Activated naive CD4-positive, alpha-beta T cell (primary cell): Measurements from ENCODE around the gene INO80.

ENCODE experiments used
- DNase-seq, 4 experiments: peaks; one replicate each; lab custom pipeline; 2025; lab: John Stamatoyannopoulos, UW

The INO80 gene

GRCh38 chr15:41047474-41047873, 68.6 kb downstream of the INO80 start:
- DNase-seq: no peak

GRCh38 chr15:41043276-41043951, 72.7 kb downstream of the INO80 start:
- DNase-seq: no peak

DNA sequence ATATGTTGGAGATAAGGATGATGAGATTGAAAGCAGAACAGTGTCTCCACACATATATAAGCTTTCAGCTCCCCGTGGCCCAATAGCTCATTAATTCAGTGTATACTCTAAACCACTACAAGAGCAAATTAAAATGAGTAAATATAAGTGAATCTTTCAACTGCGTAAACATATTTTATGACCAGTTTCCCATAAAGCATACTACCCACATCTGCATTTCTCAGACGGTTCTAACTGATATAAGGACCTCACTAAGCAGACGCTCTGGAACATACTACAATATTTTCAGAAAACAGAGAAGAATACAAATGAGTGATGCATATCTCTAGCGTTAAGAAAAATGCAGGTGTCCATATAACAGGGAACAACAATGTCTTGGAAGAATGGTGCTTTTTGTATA, 73.2 kb downstream of the INO80 start:
- DNase-seq: no peak

DNA sequence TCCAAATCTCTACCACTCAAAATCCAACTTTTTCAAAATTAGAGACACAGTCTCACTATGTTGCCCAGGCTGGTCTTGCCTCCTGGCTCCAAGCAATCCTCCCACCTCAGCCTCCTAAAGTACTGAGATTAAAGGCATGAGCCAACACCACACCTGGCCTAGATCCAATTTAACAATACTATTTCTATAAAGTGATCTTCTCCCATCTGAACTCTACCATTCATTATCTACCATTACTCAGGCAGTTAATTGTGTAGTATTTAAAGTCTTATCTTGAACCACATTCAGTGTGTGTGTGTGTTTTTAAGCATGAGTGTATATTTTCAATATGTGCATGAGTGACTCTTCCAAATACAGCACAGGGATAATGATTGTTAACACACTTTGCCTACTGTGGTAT, 77.0 kb downstream of the INO80 start:
- DNase-seq: no peak

DNA sequence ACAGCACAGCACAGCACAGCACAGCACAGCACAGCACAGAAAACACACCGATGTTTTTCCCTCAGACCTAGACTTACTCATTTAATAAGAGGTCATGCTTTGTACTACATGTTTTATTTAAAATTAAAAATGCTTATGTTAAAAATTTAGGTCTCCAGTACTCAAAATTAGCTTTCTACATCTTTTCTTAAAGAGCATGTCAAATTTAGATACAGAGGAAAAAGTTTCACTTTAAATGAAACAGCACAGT, 84.1 kb downstream of the INO80 start:
- no peak for DNase-seq

DNA sequence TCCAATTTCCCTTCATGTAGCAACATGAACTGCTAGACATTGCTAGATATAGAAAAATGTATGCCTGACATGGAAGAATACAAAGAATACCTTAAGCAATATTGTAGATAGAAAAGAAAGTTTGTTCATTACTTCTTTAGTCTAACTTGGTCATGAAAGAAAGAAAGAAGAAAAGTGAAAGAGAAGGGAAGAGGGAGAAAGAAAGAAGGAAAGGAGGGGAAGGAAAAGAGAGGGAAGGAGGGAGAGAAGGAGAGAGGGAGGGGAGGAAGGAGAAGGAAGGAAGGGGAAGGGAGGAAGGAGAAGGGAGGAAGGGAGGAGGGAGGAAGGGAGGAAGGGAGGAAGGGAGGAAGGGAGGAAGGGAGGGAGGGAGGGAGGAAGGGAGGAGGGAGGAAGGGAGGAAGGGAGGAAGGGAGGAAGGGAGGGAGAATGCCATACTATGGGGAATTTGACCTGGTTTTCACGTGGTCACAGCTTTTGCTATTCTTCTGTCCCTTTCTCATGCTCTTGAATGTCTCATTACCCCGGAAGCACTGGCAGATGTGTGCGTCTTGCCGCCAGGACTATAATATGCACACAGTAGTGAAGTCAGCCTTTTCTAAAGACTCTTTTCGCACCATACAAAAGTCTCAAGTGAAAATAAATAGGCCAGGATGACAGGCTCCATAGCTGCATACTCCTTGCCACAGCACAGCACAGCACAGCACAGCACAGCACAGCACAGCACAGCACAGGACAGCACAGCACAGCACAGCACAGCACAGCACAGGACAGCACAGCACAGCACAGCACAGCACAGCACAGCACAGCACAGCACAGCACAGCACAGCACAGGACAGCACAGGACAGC, 84.6 kb downstream of the INO80 start:
- no peak for DNase-seq

- DNase-seq: no peak
Observed at GRCh38 chr15:41028853-41029252, 87.2 kb downstream of the INO80 start.

DNA sequence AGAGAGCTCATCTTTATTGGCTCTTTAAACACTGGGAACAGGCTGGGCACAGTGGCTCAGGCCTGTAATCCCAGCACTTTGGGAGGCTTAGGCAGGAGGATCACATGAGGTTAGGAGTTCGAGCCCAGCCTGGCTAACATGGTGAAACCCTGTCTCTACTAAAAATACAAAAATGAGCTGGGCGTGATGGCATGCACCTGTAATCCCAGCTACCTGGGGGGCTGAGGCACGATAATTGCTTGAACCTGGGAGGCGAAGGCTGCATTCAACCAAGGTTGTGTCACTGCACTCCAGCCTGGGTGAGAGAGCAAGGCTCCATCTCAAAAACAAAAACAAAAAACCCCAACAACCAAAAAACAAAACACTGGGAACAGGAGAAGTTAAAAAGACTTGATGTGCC, 90.7 kb downstream of the INO80 start:
- no peak for DNase-seq

DNA sequence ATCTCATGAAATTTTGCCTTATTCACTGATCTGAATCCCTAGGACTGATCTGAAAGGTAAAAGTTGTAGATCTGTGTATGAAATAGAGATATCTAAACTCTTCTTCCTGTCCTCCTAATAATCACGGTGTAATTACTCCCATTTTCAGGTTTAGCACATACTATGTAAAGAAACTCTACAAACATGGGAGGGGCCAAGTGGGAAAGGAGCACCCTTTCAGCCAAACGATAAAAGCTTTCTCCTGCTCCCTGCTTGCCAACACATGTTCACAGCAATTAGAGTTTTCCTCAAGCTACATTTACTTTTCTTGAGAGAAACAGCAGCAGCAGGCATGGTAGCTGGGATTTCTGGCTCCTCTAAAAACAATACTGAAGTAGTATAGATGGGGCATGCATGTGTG, 91.2 kb downstream of the INO80 start:
- DNase-seq: no peak

GRCh38 chr15:41024131-41024530, 91.9 kb downstream of the INO80 start:
- DNase-seq: no peak

- DNase-seq: peak in 1 of 4 experiments; percentile 1
Observed at GRCh38 chr15:41022487-41023090, 93.5 kb downstream of the INO80 start.

- no peak for DNase-seq
Observed at GRCh38 chr15:41020829-41021228, 95.3 kb downstream of the INO80 start.

DNA sequence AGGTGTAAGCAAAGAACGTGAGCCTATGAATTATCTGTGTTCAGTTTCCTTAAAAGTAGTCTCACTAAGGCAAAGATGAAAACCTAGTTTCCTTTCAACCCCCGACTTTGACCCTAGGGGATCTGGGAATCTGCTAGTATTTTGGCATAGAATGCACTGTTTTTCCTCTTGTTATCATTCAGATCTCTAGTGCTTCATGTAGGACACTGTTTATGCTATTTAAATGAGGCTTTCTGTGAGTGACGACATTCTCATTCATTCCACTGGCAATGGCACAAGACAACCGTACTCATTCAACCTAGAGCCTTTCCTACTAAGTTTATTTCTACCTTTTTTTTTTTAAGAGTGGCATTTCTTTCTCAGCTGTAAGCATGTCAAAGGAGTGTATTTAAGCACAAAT, 95.8 kb downstream of the INO80 start:
- no peak for DNase-seq

DNA sequence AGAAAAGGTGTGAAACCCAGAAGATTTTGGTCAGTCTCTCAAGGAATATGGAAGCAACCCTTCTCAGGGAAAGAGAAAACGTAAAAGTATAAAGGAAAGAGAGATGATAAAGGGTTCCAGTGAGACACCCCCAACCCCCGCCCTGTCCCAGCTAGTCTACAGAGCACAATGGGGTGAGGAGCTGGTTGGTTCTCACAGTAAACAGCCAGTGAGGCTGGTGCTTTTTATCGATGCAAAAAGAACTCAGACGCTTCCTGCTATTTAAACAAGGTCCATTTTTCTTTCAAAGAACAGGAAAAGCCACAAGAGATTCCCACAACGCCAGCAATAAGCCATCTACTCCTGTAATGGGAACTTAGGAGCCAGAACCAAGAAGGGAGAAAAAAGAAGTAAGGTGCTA, 96.9 kb downstream of the INO80 start:
- DNase-seq: no peak

DNA sequence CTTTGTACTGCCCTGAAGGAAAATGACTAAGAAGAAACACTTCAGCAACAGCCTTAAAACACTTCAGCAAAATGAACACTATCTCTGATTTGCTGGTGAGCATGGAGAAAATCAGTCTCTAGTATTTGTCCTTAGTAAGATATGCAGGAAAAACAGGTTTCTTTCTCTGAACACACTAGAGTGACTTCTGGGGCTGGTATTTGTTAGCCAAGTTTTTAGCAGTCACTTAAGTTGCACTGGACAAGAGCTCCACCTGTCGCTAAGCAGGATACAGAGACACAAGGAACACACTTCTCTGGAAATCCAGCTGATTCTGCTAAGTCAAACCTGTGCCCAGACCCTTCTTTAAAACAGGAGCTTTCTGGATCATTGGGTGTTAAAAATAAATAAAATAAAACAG, 97.5 kb downstream of the INO80 start:
- no peak for DNase-seq

DNA sequence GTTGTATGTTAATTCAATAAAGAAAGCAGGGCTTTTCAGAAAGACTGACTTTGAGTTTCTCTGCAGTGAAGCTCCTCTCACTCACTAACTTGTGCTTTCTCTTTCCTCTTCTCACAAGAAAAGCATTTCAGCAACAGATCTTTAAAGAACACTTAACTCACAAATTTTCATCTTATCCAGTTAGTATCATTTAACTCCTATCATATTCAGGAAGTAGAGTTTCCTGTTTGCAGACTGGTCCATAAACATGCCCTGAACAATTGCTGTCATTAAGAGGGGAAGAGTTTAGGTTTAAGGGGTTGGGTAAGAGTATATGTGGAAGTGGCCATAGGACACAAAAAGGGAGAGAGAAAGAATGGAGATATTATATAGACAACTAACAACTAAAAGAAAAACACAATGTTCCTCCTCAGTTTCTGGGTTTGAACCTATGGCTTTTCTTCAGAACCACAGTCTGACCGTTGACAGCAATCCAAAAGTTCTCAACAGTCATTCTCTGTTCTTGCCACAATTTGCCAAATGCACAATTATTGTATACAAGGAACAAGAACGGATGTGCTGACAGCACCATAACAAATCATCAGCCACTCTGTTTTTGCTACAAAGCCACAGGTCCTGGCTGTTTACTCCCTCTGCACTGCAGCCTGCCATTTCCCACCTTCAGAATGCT, 98.9 kb downstream of the INO80 start:
- no peak for DNase-seq

DNA sequence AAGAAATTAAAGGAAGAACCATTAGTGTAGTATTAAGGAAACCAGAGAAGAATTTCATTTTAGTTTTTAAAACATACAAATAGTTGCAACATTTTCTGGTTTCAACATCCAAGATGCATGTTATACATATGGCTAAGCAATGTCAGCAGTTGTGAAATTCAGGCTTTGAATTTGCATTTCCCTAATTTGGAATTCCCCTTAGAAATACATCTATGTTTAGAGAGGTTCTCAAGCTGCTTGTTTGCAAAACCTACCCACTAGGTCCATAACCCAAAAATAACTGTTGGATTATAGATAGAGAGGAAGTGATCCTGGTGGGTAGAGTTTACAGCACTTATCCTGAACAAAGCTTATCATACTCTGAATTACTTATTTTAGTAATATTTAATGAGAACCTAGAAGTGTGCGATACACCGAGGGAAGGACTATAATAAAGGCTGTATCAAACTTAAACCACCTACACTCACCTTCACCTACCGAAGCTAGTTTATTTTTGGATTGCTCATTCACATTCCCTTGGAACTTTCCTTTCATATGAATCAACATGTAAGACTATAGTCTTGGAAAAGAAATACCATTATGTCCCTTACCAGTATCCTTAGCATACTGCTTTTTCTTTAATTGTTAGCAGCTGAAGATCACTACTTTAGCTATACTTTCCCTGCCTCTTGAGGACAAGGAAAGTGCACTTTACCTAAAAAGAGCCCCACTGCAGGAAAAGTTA, 102.2 kb downstream of the INO80 start:
- no peak for DNase-seq

- no peak for DNase-seq
Observed at GRCh38 chr15:41011055-41011815, 104.8 kb downstream of the INO80 start.

- no peak for DNase-seq
Observed at GRCh38 chr15:41010345-41010744, 105.7 kb downstream of the INO80 start.

DNA sequence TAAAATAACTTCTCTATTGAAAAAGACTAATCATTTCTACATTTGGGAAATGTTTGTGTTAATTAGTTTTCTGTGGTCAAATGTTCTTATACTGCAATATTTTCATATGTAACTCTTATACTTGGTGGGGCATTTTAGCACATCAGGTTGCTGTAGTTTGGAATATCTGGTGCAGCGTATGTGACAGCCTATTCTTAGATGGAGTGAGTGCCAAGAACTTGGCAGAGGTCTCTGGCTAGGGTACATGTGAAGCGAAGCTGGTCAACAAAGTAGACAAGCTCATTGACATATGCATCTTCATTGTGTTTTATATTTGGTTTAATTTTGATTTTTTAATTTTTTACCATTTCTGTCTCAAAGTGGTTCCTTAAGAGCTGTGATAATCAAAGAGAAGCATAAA, 109.6 kb downstream of the INO80 start:
- DNase-seq: no peak

- DNase-seq: no peak
Observed at GRCh38 chr15:41004490-41004889, 111.6 kb downstream of the INO80 start.
